Measurements from ENCODE around the gene FUT6.
A peak's percentile ranks its signal among the peaks of the same experiment; 100 is the strongest.

Gene FUT6

GRCh38 chr19:5803752-5804515 is 35.6 kb downstream of the FUT6 start:
- H3K4me1 ChIP-seq = peaks cover 16 to 69% (median 60%) of the 10 kb centered on the region in 10 experiments; a peak in 19 of 20 replicates
- H3K27ac ChIP-seq = no peak overlapping the region; a peak in 1 of 22 replicates
- peaks cover 21 to 50% (median 37%) of the 10 kb centered on the region in 11 experiments for H3K27me3 ChIP-seq
- H3K36me3 ChIP-seq = no peaks in the 10 kb centered on the region
- peak overlapping the region; percentile 41 to 63 (median 51); a peak in 17 of 20 replicates for H3K4me3 ChIP-seq
- no peaks in the 10 kb centered on the region for H3K9me3 ChIP-seq (replicated peaks in 1 of 11)
- H3K9ac ChIP-seq = peak overlapping the region in 10 of 11 experiments; percentile 19 to 63 (median 46); a peak in 13 of 22 replicates
- H4K20me1 ChIP-seq = peaks cover 0 to 5% (median 0%) of the 10 kb centered on the region in 11 experiments; a peak in 3 of 22 replicates
- no peak for TF ChIP-seq Cebpa-rat (IDR thresholded peaks at IDR 0.05)
- peak overlapping the region; percentile 83 to 98 (median 88) for H3K4me2 ChIP-seq

- Histone ChIP-seq H3K4me2 (peak overlapping the region; percentile 83 to 98 (median 88)), H3K4me1 (peaks cover 21 to 72% (median 61%) of the 10 kb centered on the region in 10 experiments; a peak in 19 of 20 replicates), H3K4me3 (peak overlapping the region; percentile 27 to 54 (median 44); a peak in 15 of 20 replicates), H3K9ac (peak overlapping the region in 10 of 11 experiments; percentile 19 to 63 (median 41); a peak in 10 of 22 replicates), H3K9me3 (replicated peaks in 1 of 11) (no peaks in the 10 kb centered on the region), H4K20me1 (peaks cover 0 to 5% (median 0%) of the 10 kb centered on the region in 11 experiments; a peak in 3 of 22 replicates), H3K27ac (no peak overlapping the region), H3K36me3 (no peaks in the 10 kb centered on the region), H3K27me3 (peaks cover 21 to 55% (median 40%) of the 10 kb centered on the region in 11 experiments)
- TF ChIP-seq Cebpa-rat (IDR thresholded peaks at IDR 0.05) = no peak
These were observed 36.1 kb downstream of the FUT6 start for GRCh38 chr19:5803441-5803751.

GRCh38 chr19:5801796-5802619 is 37.5 kb downstream of the FUT6 start:
- H3K36me3 ChIP-seq = no peaks in the 10 kb centered on the region
- no peak for TF ChIP-seq Cebpa-rat (IDR thresholded peaks at IDR 0.05)
- peaks cover 0 to 5% (median 0%) of the 10 kb centered on the region in 11 experiments; a peak in 3 of 22 replicates for H4K20me1 ChIP-seq
- peaks cover 21 to 54% (median 40%) of the 10 kb centered on the region in 11 experiments for H3K27me3 ChIP-seq
- H3K9me3 ChIP-seq (replicated peaks in 1 of 11) = no peaks in the 10 kb centered on the region
- peak overlapping the region in 1 of 10 experiments; percentile 28; a peak in 1 of 20 replicates for H3K4me3 ChIP-seq
- peaks cover 21 to 72% (median 58%) of the 10 kb centered on the region in 10 experiments; a peak in 19 of 20 replicates for H3K4me1 ChIP-seq
- no peak overlapping the region; a peak in 1 of 22 replicates for H3K27ac ChIP-seq
- H3K4me2 ChIP-seq = peak overlapping the region; percentile 56 to 90 (median 84)
- peak overlapping the region in 1 of 11 experiments; percentile 39; a peak in 2 of 22 replicates for H3K9ac ChIP-seq

- Histone ChIP-seq H3K4me1 (peaks cover 21 to 66% (median 56%) of the 10 kb centered on the region in 10 experiments; a peak in 19 of 20 replicates), H3K9me3 (replicated peaks in 1 of 11) (no peaks in the 10 kb centered on the region), H3K27me3 (peaks cover 14 to 40% (median 31%) of the 10 kb centered on the region in 11 experiments), H3K4me2 (peak overlapping the region in 5 of 11 experiments; percentile 38 to 80 (median 73); a peak in 8 of 22 replicates), H3K36me3 (no peaks in the 10 kb centered on the region), H3K4me3 (no peak overlapping the region), H3K27ac (no peak overlapping the region), H3K9ac (peak overlapping the region in 1 of 11 experiments; percentile 63; a peak in 1 of 22 replicates), H4K20me1 (peaks cover 0 to 5% (median 0%) of the 10 kb centered on the region in 11 experiments; a peak in 3 of 22 replicates)
- no peak for TF ChIP-seq Cebpa-rat (IDR thresholded peaks at IDR 0.05)
These were observed 38.9 kb downstream of the FUT6 start for GRCh38 chr19:5800361-5801270.

GRCh38 chr19:5799247-5800241 is 40.0 kb downstream of the FUT6 start:
- H3K4me2 ChIP-seq = peak overlapping the region; percentile 38 to 80 (median 72)
- peaks cover 20 to 63% (median 52%) of the 10 kb centered on the region in 10 experiments; a peak in 19 of 20 replicates for H3K4me1 ChIP-seq
- H3K36me3 ChIP-seq = no peaks in the 10 kb centered on the region
- H3K9me3 ChIP-seq (replicated peaks in 1 of 11) = no peaks in the 10 kb centered on the region
- peaks cover 5 to 29% (median 21%) of the 10 kb centered on the region in 11 experiments for H3K27me3 ChIP-seq
- H3K4me3 ChIP-seq = no peak overlapping the region
- peaks cover 0 to 5% (median 0%) of the 10 kb centered on the region in 11 experiments; a peak in 3 of 22 replicates for H4K20me1 ChIP-seq
- no peak for TF ChIP-seq Cebpa-rat (IDR thresholded peaks at IDR 0.05)
- H3K27ac ChIP-seq = peak overlapping the region in 1 of 11 experiments; percentile 15; a peak in 1 of 22 replicates
- H3K9ac ChIP-seq = peak overlapping the region in 7 of 11 experiments; percentile 6 to 63 (median 43); a peak in 6 of 22 replicates

- Histone ChIP-seq H3K36me3 (no peaks in the 10 kb centered on the region), H3K27ac (no peak overlapping the region), H3K4me2 (peak overlapping the region in 9 of 11 experiments; percentile 38 to 80 (median 73); a peak in 18 of 22 replicates), H3K9me3 (replicated peaks in 1 of 11) (no peaks in the 10 kb centered on the region), H4K20me1 (no peaks in the 10 kb centered on the region), H3K27me3 (peaks cover 0 to 19% (median 13%) of the 10 kb centered on the region in 11 experiments; a peak in 13 of 22 replicates), H3K4me3 (no peak overlapping the region), H3K9ac (peak overlapping the region in 2 of 11 experiments; percentile 11 to 38; a peak in 1 of 22 replicates), H3K4me1 (peaks cover 12 to 52% (median 44%) of the 10 kb centered on the region in 10 experiments; a peak in 19 of 20 replicates)
- no peak for TF ChIP-seq Cebpa-rat (IDR thresholded peaks at IDR 0.05)
These were observed 41.3 kb downstream of the FUT6 start for GRCh38 chr19:5798244-5798643.

- no peak for TF ChIP-seq Cebpa-rat (IDR thresholded peaks at IDR 0.05)
- Histone ChIP-seq H3K9me3 (replicated peaks in 1 of 11) (no peaks in the 10 kb centered on the region), H3K4me3 (no peak overlapping the region), H4K20me1 (peaks cover 0 to under 1% (median 0%) of the 10 kb centered on the region in 11 experiments; a peak in 3 of 22 replicates), H3K36me3 (no peaks in the 10 kb centered on the region), H3K9ac (no peak overlapping the region), H3K27ac (no peak overlapping the region), H3K4me1 (peaks cover 4 to 34% (median 28%) of the 10 kb centered on the region in 10 experiments; a peak in 18 of 20 replicates), H3K27me3 (peaks cover 0 to 19% (median 13%) of the 10 kb centered on the region in 11 experiments; a peak in 13 of 22 replicates), H3K4me2 (no peak overlapping the region)
These were observed 44.1 kb downstream of the FUT6 start for GRCh38 chr19:5795382-5795919.
